ENCODE results near the gene FITM1. TPM values are rescaled to one million over a fixed set of nuclear protein-coding genes. Genes with fewer than 3 reads are reported as not detected.

Gene FITM1
- total RNA-seq, 1 donor from 2014 or later, result not detected

- H3K36me3 ChIP-seq (ENCODE audit: control insufficient read depth, insufficient read depth, low read length), result no peaks in the 10 kb centered on the region
- no peaks in the 10 kb centered on the region for H3K27me3 ChIP-seq (ENCODE audit: control insufficient read depth, insufficient read depth, low read length)
- no peak overlapping the region for H3K4me3 ChIP-seq (ENCODE audit: low read depth, low read length)
- no peak for DNase-seq (ENCODE audit: low read depth)
- no peak for TF ChIP-seq CTCF (IDR thresholded peaks at IDR 0.05; ENCODE audit: insufficient read depth, low read length, poor library complexity, severe bottlenecking)
Measured at GRCh38 chr14:24129410-24129998, 955 bp upstream of the FITM1 start.

- no peak for DNase-seq (ENCODE audit: low read depth)
Measured at GRCh38 chr14:24130717-24131548, 474 bp downstream of the FITM1 start.

GRCh38 chr14:24131549-24131966 is 1.1 kb downstream of the FITM1 start:
- Histone ChIP-seq H3K36me3 (ENCODE audit: control insufficient read depth, insufficient read depth, low read length) (no peaks in the 10 kb centered on the region), H3K27me3 (ENCODE audit: control insufficient read depth, insufficient read depth, low read length) (no peaks in the 10 kb centered on the region), H3K4me3 (ENCODE audit: low read depth, low read length) (no peak overlapping the region)
- DNase-seq (ENCODE audit: low read depth), result no peak
- TF ChIP-seq CTCF (IDR thresholded peaks at IDR 0.05; ENCODE audit: insufficient read depth, low read length, poor library complexity, severe bottlenecking), result no peak

More at GRCh38 chr14:24130717-24131548, 474 bp downstream of the FITM1 start:
- TF ChIP-seq CTCF (IDR thresholded peaks at IDR 0.05; ENCODE audit: insufficient read depth, low read length, poor library complexity, severe bottlenecking), result no peak
- Histone ChIP-seq H3K36me3 (ENCODE audit: control insufficient read depth, insufficient read depth, low read length) (no peaks in the 10 kb centered on the region), H3K4me3 (ENCODE audit: low read depth, low read length) (no peak overlapping the region), H3K27me3 (ENCODE audit: control insufficient read depth, insufficient read depth, low read length) (no peaks in the 10 kb centered on the region)

- no peak for TF ChIP-seq CTCF (IDR thresholded peaks at IDR 0.05; ENCODE audit: insufficient read depth, low read length, poor library complexity, severe bottlenecking)
- Histone ChIP-seq H3K36me3 (ENCODE audit: control insufficient read depth, insufficient read depth, low read length) (no peaks in the 10 kb centered on the region), H3K27me3 (ENCODE audit: control insufficient read depth, insufficient read depth, low read length) (no peaks in the 10 kb centered on the region), H3K4me3 (ENCODE audit: low read depth, low read length) (no peak overlapping the region)
- no peak for DNase-seq (ENCODE audit: low read depth)
Measured at GRCh38 chr14:24132061-24132685, 1.7 kb downstream of the FITM1 start.

GRCh38 chr14:24132976-24133375 is 2.5 kb downstream of the FITM1 start:
- H3K4me3 ChIP-seq (ENCODE audit: low read depth, low read length), result no peak overlapping the region
- no peaks in the 10 kb centered on the region for H3K36me3 ChIP-seq (ENCODE audit: control insufficient read depth, insufficient read depth, low read length)
- no peaks in the 10 kb centered on the region for H3K27me3 ChIP-seq (ENCODE audit: control insufficient read depth, insufficient read depth, low read length)
- TF ChIP-seq CTCF (IDR thresholded peaks at IDR 0.05; ENCODE audit: insufficient read depth, low read length, poor library complexity, severe bottlenecking), result no peak
- DNase-seq (ENCODE audit: low read depth), result no peak

Measured in kidney epithelial cell (primary cell).